Measurements from ENCODE around the gene PAWR. TPM values are rescaled to one million over a fixed set of nuclear protein-coding genes. Genes with fewer than 3 reads are reported as not detected.

The PAWR gene
- polyA plus RNA-seq, 4 donors, result 14.2 to 47.6 (median 19.2) TPM

DNA sequence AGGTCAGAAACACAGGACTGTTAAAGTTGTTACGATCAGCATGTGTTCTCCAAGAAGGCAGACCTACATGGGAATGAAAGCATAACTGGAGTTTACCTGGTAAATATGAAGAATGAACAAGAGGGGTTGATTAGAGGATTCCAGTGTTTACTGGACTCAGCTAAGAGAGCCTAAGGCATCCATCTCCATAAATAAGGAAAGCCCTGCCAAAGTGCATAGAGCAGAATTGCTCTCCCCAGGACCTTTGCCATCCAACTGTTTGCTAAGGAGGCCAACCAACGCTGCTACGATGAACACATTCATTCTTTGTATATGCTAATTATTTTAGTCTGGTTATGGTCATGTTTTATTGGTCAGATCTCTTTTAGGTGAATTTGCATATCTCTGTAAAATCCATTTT, 17.1 kb upstream of the PAWR start:
- Histone ChIP-seq H3K27ac (ENCODE audit: low read depth in 1 of 3, low read length in 2 of 3) (no peak overlapping the region), H3K4me3 (ENCODE audit: low read depth in 1 of 3, low read length in 3 of 3) (no peak overlapping the region), H3K27me3 (ENCODE audit: control insufficient read depth in 3 of 3, insufficient read depth in 3 of 3, low read length in 3 of 3) (peaks cover 0 to 5% (median 0%) of the 10 kb centered on the region in 3 donors), H3K4me1 (ENCODE audit: control insufficient read depth in 3 of 3, insufficient read depth in 2 of 3, low read depth in 1 of 3, low read length in 2 of 3) (no peaks in the 10 kb centered on the region), H3K36me3 (ENCODE audit: control insufficient read depth in 3 of 3, insufficient read depth in 2 of 3, low read depth in 1 of 3, low read length in 3 of 3) (no peaks in the 10 kb centered on the region), H3K9me3 (ENCODE audit: control insufficient read depth in 2 of 2, insufficient read depth in 1 of 2, low read depth in 1 of 2, low read length in 1 of 2) (no peaks in the 10 kb centered on the region)
- FAIRE-seq (no peak), DNase-seq (peak in 1 of 2 donors; percentile 8)
- WGBS, 3 donors, result 50 to 69% (median 65%) methylated on average over 3 of the region's 3 CpGs

DNA sequence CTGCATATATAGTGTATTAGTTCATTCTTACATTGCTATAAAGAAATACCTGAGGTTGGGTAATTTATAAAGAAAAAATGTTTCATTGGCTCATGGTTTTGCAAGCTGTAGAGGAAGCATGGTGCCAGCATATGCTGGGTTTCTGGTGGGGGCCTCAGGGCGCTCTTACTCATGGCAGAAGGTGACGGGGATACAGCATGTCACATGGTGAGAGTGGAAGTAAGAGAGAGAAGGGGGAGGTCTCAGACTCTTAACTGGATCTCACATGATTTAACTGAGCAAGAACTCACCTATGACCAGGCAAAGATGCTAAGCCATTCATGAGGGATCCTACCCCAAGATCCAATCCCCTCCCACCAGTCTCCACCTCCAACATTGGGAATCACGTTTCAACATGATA, 15.9 kb upstream of the PAWR start:
- no peak overlapping the region for H3K4me3 ChIP-seq (ENCODE audit: low read depth in 1 of 3, low read length in 3 of 3)
- H3K4me1 ChIP-seq (ENCODE audit: control insufficient read depth in 3 of 3, insufficient read depth in 2 of 3, low read depth in 1 of 3, low read length in 2 of 3), result no peaks in the 10 kb centered on the region
- 61 to 69% (median 65%) methylated on average over 3 of the region's 3 CpGs for WGBS, 3 donors
- no peaks in the 10 kb centered on the region for H3K9me3 ChIP-seq (ENCODE audit: control insufficient read depth in 2 of 2, insufficient read depth in 1 of 2, low read depth in 1 of 2, low read length in 1 of 2)
- DNase-seq, result no peak
- no peak for FAIRE-seq
- no peaks in the 10 kb centered on the region for H3K36me3 ChIP-seq (ENCODE audit: control insufficient read depth in 3 of 3, insufficient read depth in 2 of 3, low read depth in 1 of 3, low read length in 3 of 3)
- no peak overlapping the region for H3K27ac ChIP-seq (ENCODE audit: low read depth in 1 of 3, low read length in 2 of 3)
- peaks cover 0 to 2% (median 0%) of the 10 kb centered on the region in 3 donors for H3K27me3 ChIP-seq (ENCODE audit: control insufficient read depth in 3 of 3, insufficient read depth in 3 of 3, low read length in 3 of 3)

DNA sequence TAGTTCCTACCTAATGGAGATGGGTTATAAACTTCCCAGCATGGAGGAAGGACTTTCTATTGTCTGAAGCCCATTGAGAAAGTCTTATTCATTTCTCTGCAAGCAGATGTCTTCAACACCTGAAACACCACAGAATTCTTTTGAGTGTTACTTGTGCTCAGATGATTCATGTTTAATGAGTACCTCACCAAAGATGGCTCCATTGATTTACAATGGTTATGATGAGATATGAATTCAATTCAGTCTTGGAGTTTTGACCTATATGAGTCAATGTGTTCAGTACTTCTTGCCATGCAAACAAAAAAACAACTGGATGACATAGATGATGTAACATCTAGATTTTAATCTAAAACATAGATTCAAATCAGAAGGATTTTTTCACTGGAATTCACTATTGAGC, 15.4 kb upstream of the PAWR start:
- no peak overlapping the region for H3K27ac ChIP-seq (ENCODE audit: low read depth in 1 of 3, low read length in 2 of 3)
- no peaks in the 10 kb centered on the region for H3K9me3 ChIP-seq (ENCODE audit: control insufficient read depth in 2 of 2, insufficient read depth in 1 of 2, low read depth in 1 of 2, low read length in 1 of 2)
- H3K4me3 ChIP-seq (ENCODE audit: low read depth in 1 of 3, low read length in 3 of 3), result no peak overlapping the region
- DNase-seq, result no peak
- H3K27me3 ChIP-seq (ENCODE audit: control insufficient read depth in 3 of 3, insufficient read depth in 3 of 3, low read length in 3 of 3), result peaks cover 0 to 2% (median 0%) of the 10 kb centered on the region in 3 donors
- no peaks in the 10 kb centered on the region for H3K36me3 ChIP-seq (ENCODE audit: control insufficient read depth in 3 of 3, insufficient read depth in 2 of 3, low read depth in 1 of 3, low read length in 3 of 3)
- no peak for FAIRE-seq
- no peaks in the 10 kb centered on the region for H3K4me1 ChIP-seq (ENCODE audit: control insufficient read depth in 3 of 3, insufficient read depth in 2 of 3, low read depth in 1 of 3, low read length in 2 of 3)

GRCh38 chr12:79698966-79699365, 8.2 kb upstream of the PAWR start:
- no peak overlapping the region for H3K27ac ChIP-seq (ENCODE audit: low read depth in 1 of 3, low read length in 2 of 3)
- H3K36me3 ChIP-seq (ENCODE audit: control insufficient read depth in 3 of 3, insufficient read depth in 2 of 3, low read depth in 1 of 3, low read length in 3 of 3), result no peaks in the 10 kb centered on the region
- H3K4me3 ChIP-seq (ENCODE audit: low read depth in 1 of 3, low read length in 3 of 3), result no peak overlapping the region
- no peaks in the 10 kb centered on the region for H3K4me1 ChIP-seq (ENCODE audit: control insufficient read depth in 3 of 3, insufficient read depth in 2 of 3, low read depth in 1 of 3, low read length in 2 of 3)
- DNase-seq (no peak), FAIRE-seq (no peak)
- H3K27me3 ChIP-seq (ENCODE audit: control insufficient read depth in 3 of 3, insufficient read depth in 3 of 3, low read length in 3 of 3), result no peaks in the 10 kb centered on the region
- 91 to 93% (median 92%) methylated on average over 3 of the region's 3 CpGs for WGBS, 3 donors
- no peaks in the 10 kb centered on the region for H3K9me3 ChIP-seq (ENCODE audit: control insufficient read depth in 2 of 2, insufficient read depth in 1 of 2, low read depth in 1 of 2, low read length in 1 of 2)

GRCh38 chr12:79696416-79696815, 5.7 kb upstream of the PAWR start:
- Histone ChIP-seq H3K36me3 (ENCODE audit: control insufficient read depth in 3 of 3, insufficient read depth in 2 of 3, low read depth in 1 of 3, low read length in 3 of 3) (no peaks in the 10 kb centered on the region), H3K27ac (ENCODE audit: low read depth in 1 of 3, low read length in 2 of 3) (no peak overlapping the region), H3K9me3 (ENCODE audit: control insufficient read depth in 2 of 2, insufficient read depth in 1 of 2, low read depth in 1 of 2, low read length in 1 of 2) (no peaks in the 10 kb centered on the region), H3K4me3 (ENCODE audit: low read depth in 1 of 3, low read length in 3 of 3) (no peak overlapping the region), H3K4me1 (ENCODE audit: control insufficient read depth in 3 of 3, insufficient read depth in 2 of 3, low read depth in 1 of 3, low read length in 2 of 3) (no peaks in the 10 kb centered on the region), H3K27me3 (ENCODE audit: control insufficient read depth in 3 of 3, insufficient read depth in 3 of 3, low read length in 3 of 3) (no peaks in the 10 kb centered on the region)
- WGBS, 3 donors, result 90 to 96% (median 93%) methylated on average over 3 of the region's 3 CpGs
- no peak for FAIRE-seq
- no peak for DNase-seq

GRCh38 chr12:79692860-79693577, 2.3 kb upstream of the PAWR start:
- H3K4me3 ChIP-seq (ENCODE audit: low read depth in 1 of 3, low read length in 3 of 3), result peak overlapping the region in 1 of 3 donors; percentile 58

GRCh38 chr12:79691511-79692248, 916 bp upstream of the PAWR start:
- no peak for FAIRE-seq
- no peaks in the 10 kb centered on the region for H3K4me1 ChIP-seq (ENCODE audit: control insufficient read depth in 3 of 3, insufficient read depth in 2 of 3, low read depth in 1 of 3, low read length in 2 of 3)
- H3K9me3 ChIP-seq (ENCODE audit: control insufficient read depth in 2 of 2, insufficient read depth in 1 of 2, low read depth in 1 of 2, low read length in 1 of 2), result no peaks in the 10 kb centered on the region
- H3K27me3 ChIP-seq (ENCODE audit: control insufficient read depth in 3 of 3, insufficient read depth in 3 of 3, low read length in 3 of 3), result no peaks in the 10 kb centered on the region
- peak overlapping the region; percentile 10 to 90 (median 58) for H3K4me3 ChIP-seq (ENCODE audit: low read depth in 1 of 3, low read length in 3 of 3)
- H3K27ac ChIP-seq (ENCODE audit: low read depth in 1 of 3, low read length in 2 of 3), result peak overlapping the region; percentile 86 to 91 (median 89)
- peak; percentile 56 to 61 for DNase-seq
- 5 to 13% (median 12%) methylated on average over 11 of the region's 11 CpGs for WGBS, 3 donors
- H3K36me3 ChIP-seq (ENCODE audit: control insufficient read depth in 3 of 3, insufficient read depth in 2 of 3, low read depth in 1 of 3, low read length in 3 of 3), result no peaks in the 10 kb centered on the region

More at GRCh38 chr12:79692860-79693577, 2.3 kb upstream of the PAWR start:
- 25 to 51% (median 36%) methylated on average over 6 of the region's 6 CpGs for WGBS, 3 donors
- H3K27me3 ChIP-seq (ENCODE audit: control insufficient read depth in 3 of 3, insufficient read depth in 3 of 3, low read length in 3 of 3), result no peaks in the 10 kb centered on the region
- no peaks in the 10 kb centered on the region for H3K9me3 ChIP-seq (ENCODE audit: control insufficient read depth in 2 of 2, insufficient read depth in 1 of 2, low read depth in 1 of 2, low read length in 1 of 2)
- no peak for DNase-seq
- no peak overlapping the region for H3K27ac ChIP-seq (ENCODE audit: low read depth in 1 of 3, low read length in 2 of 3)
- no peaks in the 10 kb centered on the region for H3K36me3 ChIP-seq (ENCODE audit: control insufficient read depth in 3 of 3, insufficient read depth in 2 of 3, low read depth in 1 of 3, low read length in 3 of 3)
- FAIRE-seq, result no peak
- H3K4me1 ChIP-seq (ENCODE audit: control insufficient read depth in 3 of 3, insufficient read depth in 2 of 3, low read depth in 1 of 3, low read length in 2 of 3), result no peaks in the 10 kb centered on the region

- H3K36me3 ChIP-seq (ENCODE audit: control insufficient read depth in 3 of 3, insufficient read depth in 2 of 3, low read depth in 1 of 3, low read length in 3 of 3), result no peaks in the 10 kb centered on the region
- DNase-seq, result no peak
- peaks cover 0 to 5% (median 3%) of the 10 kb centered on the region in 3 donors for H3K4me1 ChIP-seq (ENCODE audit: control insufficient read depth in 3 of 3, insufficient read depth in 2 of 3, low read depth in 1 of 3, low read length in 2 of 3)
- 0 to 2% (median 0%) methylated on average over 27 to 45 of the region's 45 CpGs for WGBS, 3 donors
- FAIRE-seq, result no peak
- peak overlapping the region; percentile 90 to 97 (median 92) for H3K4me3 ChIP-seq (ENCODE audit: low read depth in 1 of 3, low read length in 3 of 3)
- H3K27me3 ChIP-seq (ENCODE audit: control insufficient read depth in 3 of 3, insufficient read depth in 3 of 3, low read length in 3 of 3), result no peaks in the 10 kb centered on the region
- H3K27ac ChIP-seq (ENCODE audit: low read depth in 1 of 3, low read length in 2 of 3), result peak overlapping the region; percentile 86 to 99 (median 89)
- no peaks in the 10 kb centered on the region for H3K9me3 ChIP-seq (ENCODE audit: control insufficient read depth in 2 of 2, insufficient read depth in 1 of 2, low read depth in 1 of 2, low read length in 1 of 2)
Observed at GRCh38 chr12:79690142-79690637, 574 bp downstream of the PAWR start.

Measured in small intestine (tissue), 7 donors.